CD14-positive monocyte (primary cell): Measurements from ENCODE around the gene STAT5A. TPM values are rescaled to one million over a fixed set of nuclear protein-coding genes. Genes with fewer than 3 reads are reported as not detected.
A peak's percentile ranks its signal among the peaks of the same experiment; 100 is the strongest.

Source experiments
- DNase-seq, 3 donors: peaks; one replicate each; pipeline ENCODE4 v3.0.0-alpha.2; 2011 to 2022
- H2AFZ ChIP-seq: 2 replicates; pipeline ENCODE4 v1.6.0; 2012; ENCODE audit warnings: mild to moderate bottlenecking, low read depth, low read length, inconsistent platforms; ENCODE audit not compliant: insufficient read depth, poor library complexity, severe bottlenecking
- H3K27ac ChIP-seq, 2 donors: 1 replicate in 1 of 2; 2 replicates in 1 of 2; pipeline ENCODE4 v1.5.1; 2012 to 2013; ENCODE audit warnings: low read length in 2 of 2, control low read depth in 1 of 2, inconsistent platforms in 1 of 2, low read depth in 1 of 2, mild to moderate bottlenecking in 1 of 2
- H3K27me3 ChIP-seq, 2 donors: one replicate each; pipeline versions ENCODE4 v1.6.0 to v1.6.1; 2011 to 2013; ENCODE audit warnings: low read length in 2 of 2; ENCODE audit not compliant: control insufficient read depth in 2 of 2, insufficient read depth in 2 of 2
- H3K36me3 ChIP-seq, 2 donors: replicated peaks in 1 of 2; 1 replicate in 1 of 2; 2 replicates in 1 of 2; pipeline versions ENCODE4 v1.5.1 to v1.6.1; 2012 to 2013; ENCODE audit warnings: low read length in 2 of 2, control low read depth in 1 of 2, inconsistent platforms in 1 of 2, mild to moderate bottlenecking in 1 of 2; ENCODE audit not compliant: insufficient read depth in 2 of 2, control insufficient read depth in 1 of 2
- H3K4me1 ChIP-seq, 2 donors: 1 replicate in 1 of 2; 2 replicates in 1 of 2; pipeline versions ENCODE4 v1.5.1 to v1.6.1; 2012 to 2013; ENCODE audit warnings: low read length in 2 of 2, control low read depth in 1 of 2, inconsistent platforms in 1 of 2, mild to moderate bottlenecking in 1 of 2, moderate library complexity in 1 of 2; ENCODE audit not compliant: insufficient read depth in 2 of 2, control insufficient read depth in 1 of 2
- H3K4me2 ChIP-seq: replicated peaks from 2 replicates; pipeline ENCODE3; 2012; ENCODE audit warnings: low read length, moderate library complexity, mild to moderate bottlenecking; ENCODE audit not compliant: poor library complexity, severe bottlenecking; ENCODE audit errors: extremely low read depth
- H3K4me3 ChIP-seq, 3 experiments: fragments of 200-600 bp in 1 of 3; sonication (generic) in 1 of 3; replicated peaks in 1 of 3; 1 replicate in 2 of 3; 2 replicates in 1 of 3; pipeline ENCODE4 v1.5.1; 2011 to 2013; ENCODE audit warnings: low read length in 3 of 3, mild to moderate bottlenecking in 3 of 3, control low read depth in 2 of 3, low read depth in 2 of 3, inconsistent platforms in 1 of 3, moderate library complexity in 1 of 3
- H3K79me2 ChIP-seq: 2 replicates; pipeline ENCODE4 v1.6.0; 2012; ENCODE audit warnings: mild to moderate bottlenecking, control low read depth, inconsistent platforms, low read length, moderate library complexity; ENCODE audit not compliant: insufficient read depth
- H3K9ac ChIP-seq: 2 replicates; pipeline ENCODE4 v1.6.0; 2017; ENCODE audit warnings: low read length, mild to moderate bottlenecking; ENCODE audit not compliant: insufficient read depth, poor library complexity, severe bottlenecking
- H3K9me3 ChIP-seq, 2 donors: replicated peaks in 1 of 2; 1 replicate in 1 of 2; 2 replicates in 1 of 2; pipeline versions ENCODE4 v1.5.1 to v1.6.1; 2012 to 2013; ENCODE audit warnings: low read length in 2 of 2, control low read depth in 1 of 2; ENCODE audit not compliant: control insufficient read depth in 1 of 2, insufficient read depth in 1 of 2
- H4K20me1 ChIP-seq: 2 replicates; pipeline ENCODE4 v1.6.0; 2012; ENCODE audit warnings: mild to moderate bottlenecking, low read length, control low read depth, moderate library complexity; ENCODE audit not compliant: insufficient read depth
- H3K27ac Mint-ChIP-seq, 7 donors: one replicate each; pipeline ENCODE4 v1.8.0; 2020; ENCODE audit warnings: mild to moderate bottlenecking in 7 of 7, mixed read lengths in 7 of 7, moderate library complexity in 6 of 7, inconsistent platforms in 2 of 7
- H3K27me3 Mint-ChIP-seq, 3 donors: one replicate each; pipeline ENCODE4 v1.8.0; 2021 to 2022; ENCODE audit warnings: low read depth in 3 of 3, mild to moderate bottlenecking in 3 of 3, mixed read lengths in 3 of 3, moderate library complexity in 3 of 3, inconsistent platforms in 1 of 3
- H3K36me3 Mint-ChIP-seq, 2 donors: one replicate each; pipeline ENCODE4 v1.8.0; 2020; ENCODE audit warnings: mixed read lengths in 2 of 2, inconsistent platforms in 1 of 2, mild to moderate bottlenecking in 1 of 2
- H3K4me1 Mint-ChIP-seq: one replicate; pipeline ENCODE4 v1.8.0; 2020; ENCODE audit warnings: mild to moderate bottlenecking, mixed read lengths
- H3K4me3 Mint-ChIP-seq, 2 donors: one replicate each; pipeline ENCODE4 v1.8.0; 2020; ENCODE audit warnings: mild to moderate bottlenecking in 2 of 2, mixed read lengths in 2 of 2, moderate library complexity in 1 of 2
- H3K9me3 Mint-ChIP-seq, 7 donors: one replicate each; pipeline ENCODE4 v1.8.0; 2020 to 2022; ENCODE audit warnings: mixed read lengths in 7 of 7, mild to moderate bottlenecking in 6 of 7, moderate library complexity in 6 of 7, inconsistent platforms in 2 of 7
- WGBS: methylation state at CpG from one replicate; pipeline ENCODE4 v1.1.5; 2013; ENCODE audit warnings: missing lambda C conversion rate; ENCODE audit not compliant: insufficient coverage; 5-methylcytosine and 5-hydroxymethylcytosine counted together
- intact Hi-C, 2 donors: fragments of 100-400 bp; cut with micrococcal nuclease; formaldehyde crosslinking; loops; one replicate each; pipeline versions ENCODE4 v1.15.0 to v1.15.1; 2023
- polyA plus RNA-seq, 3 donors: library from polyadenylated mRNA; depleted of rRNA in 1 of 3; unstranded in 2 of 3; stranded (reverse) in 1 of 3; fragments of 300-500 nt in 2 of 3; fragments of >200 nt in 1 of 3; fragmentation: Illumina TruSeq in 2 of 3; gene quantifications; 1 replicate in 2 of 3; 2 replicates in 1 of 3; pipeline ENCODE4 v1.2.3, GENCODE V29; 2012 to 2021
- TF ChIP-seq, protein P1 (sequence below): fragments of 200-600 bp; IDR thresholded peaks from one replicate; pipeline ENCODE4 v1.8.0; 2022; ENCODE audit warnings: antibody characterized with exemption, mild to moderate bottlenecking

The STAT5A gene
- polyA plus RNA-seq, 3 donors, result 30.5 to 91.1 (median 49.8) TPM

DNA sequence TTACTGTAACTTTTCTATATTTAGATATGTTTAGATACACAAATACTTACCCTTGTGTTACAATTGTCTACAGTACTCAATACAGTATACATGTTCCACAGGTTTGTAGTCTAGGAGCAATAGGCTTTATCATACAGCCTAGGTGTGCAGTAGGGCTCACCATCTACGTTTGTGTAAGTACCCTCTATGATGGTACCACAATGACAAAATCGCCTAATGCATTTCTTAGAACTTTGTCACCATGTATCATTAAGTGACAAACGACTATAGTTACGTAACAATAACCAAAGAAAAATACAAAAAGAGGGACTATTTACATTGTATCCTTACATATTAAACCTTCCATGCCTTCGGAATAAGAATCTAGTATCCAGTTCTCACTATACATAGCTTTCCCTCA lies 20.1 kb upstream of the STAT5A start:
- no peaks in the 10 kb centered on the region for H3K27me3 ChIP-seq
- no peak overlapping the region for H3K9ac ChIP-seq
- intact Hi-C loops, result no loop called here
- H3K4me1 ChIP-seq, result peaks cover 24 to 31% of the 10 kb centered on the region in 2 donors
- WGBS, result 100% methylated on average over 1 of the region's 5 CpGs
- Mint-ChIP-seq H3K36me3 (peaks cover 1 to 14% of the 10 kb centered on the region in 2 donors), H3K9me3 (peaks cover 0 to 3% (median 0%) of the 10 kb centered on the region in 7 donors), H3K4me3 (no peak overlapping the region), H3K27me3 (no peaks in the 10 kb centered on the region), H3K27ac (peak overlapping the region in 6 of 7 donors; percentile 31 to 88 (median 72)), H3K4me1 (peaks cover 32% of the 10 kb centered on the region)
- peaks cover 18% of the 10 kb centered on the region for H4K20me1 ChIP-seq
- H3K9me3 ChIP-seq, result no peaks in the 10 kb centered on the region
- no peaks in the 10 kb centered on the region for H3K36me3 ChIP-seq
- H2AFZ ChIP-seq, result no peak overlapping the region
- DNase-seq, result no peak
- peaks cover 88% of the 10 kb centered on the region for H3K79me2 ChIP-seq
- peak overlapping the region in 1 of 2 donors; percentile 50 for H3K27ac ChIP-seq
- H3K4me3 ChIP-seq, result no peak overlapping the region
- no peak overlapping the region for H3K4me2 ChIP-seq
- TF ChIP-seq, protein P1, sequence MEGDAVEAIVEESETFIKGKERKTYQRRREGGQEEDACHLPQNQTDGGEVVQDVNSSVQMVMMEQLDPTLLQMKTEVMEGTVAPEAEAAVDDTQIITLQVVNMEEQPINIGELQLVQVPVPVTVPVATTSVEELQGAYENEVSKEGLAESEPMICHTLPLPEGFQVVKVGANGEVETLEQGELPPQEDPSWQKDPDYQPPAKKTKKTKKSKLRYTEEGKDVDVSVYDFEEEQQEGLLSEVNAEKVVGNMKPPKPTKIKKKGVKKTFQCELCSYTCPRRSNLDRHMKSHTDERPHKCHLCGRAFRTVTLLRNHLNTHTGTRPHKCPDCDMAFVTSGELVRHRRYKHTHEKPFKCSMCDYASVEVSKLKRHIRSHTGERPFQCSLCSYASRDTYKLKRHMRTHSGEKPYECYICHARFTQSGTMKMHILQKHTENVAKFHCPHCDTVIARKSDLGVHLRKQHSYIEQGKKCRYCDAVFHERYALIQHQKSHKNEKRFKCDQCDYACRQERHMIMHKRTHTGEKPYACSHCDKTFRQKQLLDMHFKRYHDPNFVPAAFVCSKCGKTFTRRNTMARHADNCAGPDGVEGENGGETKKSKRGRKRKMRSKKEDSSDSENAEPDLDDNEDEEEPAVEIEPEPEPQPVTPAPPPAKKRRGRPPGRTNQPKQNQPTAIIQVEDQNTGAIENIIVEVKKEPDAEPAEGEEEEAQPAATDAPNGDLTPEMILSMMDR, result no peak

DNA sequence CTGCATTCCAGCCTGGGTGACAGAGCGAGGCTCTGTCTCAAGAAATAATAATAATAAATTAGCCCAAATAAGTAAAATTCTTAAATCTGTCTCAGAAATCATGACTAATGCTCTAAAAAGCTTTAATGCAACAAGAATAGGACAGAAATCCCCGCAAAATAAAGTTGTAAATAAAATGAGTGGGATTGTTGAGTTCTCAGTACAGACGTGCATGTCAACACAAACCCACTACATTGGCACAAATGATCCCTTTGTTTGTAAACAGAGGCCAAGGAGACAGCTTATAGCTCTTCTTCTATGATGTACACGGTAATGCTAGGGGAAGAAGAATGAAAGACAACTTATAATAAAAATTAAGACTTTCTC lies 18.1 kb upstream of the STAT5A start:
- Mint-ChIP-seq H3K36me3 (peaks cover 1 to 14% of the 10 kb centered on the region in 2 donors), H3K9me3 (peaks cover 0 to 3% (median 0%) of the 10 kb centered on the region in 7 donors), H3K27ac (no peak overlapping the region), H3K27me3 (no peaks in the 10 kb centered on the region), H3K4me1 (peaks cover 51% of the 10 kb centered on the region), H3K4me3 (no peak overlapping the region)
- Histone ChIP-seq H3K36me3 (no peaks in the 10 kb centered on the region), H3K79me2 (peaks cover 100% of the 10 kb centered on the region), H4K20me1 (peaks cover 23% of the 10 kb centered on the region), H3K4me2 (no peak overlapping the region), H3K27me3 (no peaks in the 10 kb centered on the region), H3K27ac (no peak overlapping the region), H3K4me1 (peaks cover 43 to 50% of the 10 kb centered on the region in 2 donors), H3K4me3 (no peak overlapping the region), H3K9me3 (no peaks in the 10 kb centered on the region), H2AFZ (no peak overlapping the region), H3K9ac (no peak overlapping the region)
- no peak for DNase-seq
- intact Hi-C loops, result no loop called here
- TF ChIP-seq, protein P1, result no peak
- no CpG with 5 or more reads among the region's 4 CpGs for WGBS
